B cell (primary cell): Measurements from ENCODE around the gene GSG1L. TPM values are rescaled to one million over a fixed set of nuclear protein-coding genes. Genes with fewer than 3 reads are reported as not detected.

Experiments used
- ATAC-seq: fragments of 200-7000 bp; cut with Tn5 transposase; one replicate; pipeline ENCODE4 v1.10.0; 2021; ENCODE audit warnings: low read depth, mild to moderate bottlenecking, moderate number of reproducible peaks, moderate library complexity
- CTCF ChIA-PET: fragments of 350-600 bp; sonication (Branson Sonifier 250); formaldehyde crosslinking; loops from one replicate; lab custom pipeline; 2021; ENCODE audit warnings: antibody characterized with exemption, inconsistent platforms; lab: Charles Lee
- POLR2A ChIA-PET: fragments of 350-600 bp; sonication (Branson Sonifier 250); formaldehyde crosslinking; loops from one replicate; lab custom pipeline; 2021; ENCODE audit warnings: antibody characterized with exemption; lab: Charles Lee
- DNase-seq: peaks from one replicate; pipeline ENCODE4 v3.0.0; 2013
- H2AFZ ChIP-seq: 2 replicates; pipeline ENCODE4 v1.6.1; 2012; ENCODE audit warnings: mild to moderate bottlenecking, low read depth, low read length; ENCODE audit not compliant: insufficient read depth, poor library complexity, severe bottlenecking
- H3K27ac ChIP-seq, 2 donors: 1 replicate in 1 of 2; 2 replicates in 1 of 2; pipeline ENCODE4 v1.5.1; 2012 to 2013; ENCODE audit warnings: low read length in 2 of 2, mild to moderate bottlenecking in 2 of 2, moderate library complexity in 1 of 2
- H3K27me3 ChIP-seq, 4 experiments: fragments of 200-600 bp in 1 of 4; sonication (generic) in 1 of 4; replicated peaks in 1 of 4; 1 replicate in 2 of 4; 2 replicates in 2 of 4; pipeline versions ENCODE4 v1.6.1 to v1.7.0; 2013 to 2016; ENCODE audit warnings: low read length in 3 of 4, mild to moderate bottlenecking in 2 of 4, mixed read lengths in 1 of 4, moderate library complexity in 1 of 4; ENCODE audit not compliant: insufficient read depth in 4 of 4, control insufficient read depth in 3 of 4; ENCODE audit errors: control extremely low read depth in 1 of 4
- H3K36me3 ChIP-seq, 2 experiments: replicated peaks in 1 of 2; 1 replicate in 1 of 2; 2 replicates in 1 of 2; pipeline versions ENCODE4 v1.6.1 to v1.7.1; 2013; ENCODE audit warnings: low read length in 1 of 2; ENCODE audit not compliant: insufficient read depth in 2 of 2, control insufficient read depth in 1 of 2; ENCODE audit errors: control extremely low read depth in 1 of 2, extremely low read depth in 1 of 2
- H3K4me1 ChIP-seq, 2 donors: fragments of 200-600 bp in 1 of 2; sonication (generic) in 1 of 2; 1 replicate in 1 of 2; 2 replicates in 1 of 2; pipeline versions ENCODE4 v1.5.1 to v1.6.1; 2013 to 2017; ENCODE audit warnings: low read length in 2 of 2; ENCODE audit not compliant: control insufficient read depth in 2 of 2, insufficient read depth in 2 of 2
- H3K4me2 ChIP-seq: replicated peaks from 2 replicates; pipeline ENCODE3; 2012; ENCODE audit warnings: mild to moderate bottlenecking, low read depth, low read length; ENCODE audit not compliant: poor library complexity, severe bottlenecking
- H3K4me3 ChIP-seq, 5 experiments: fragments of 200-600 bp in 1 of 5; sonication (generic) in 1 of 5; 1 replicate in 3 of 5; 2 replicates in 2 of 5; pipeline versions ENCODE4 v1.5.1 to v1.7.0; 2011 to 2016; ENCODE audit warnings: low read length in 4 of 5, mild to moderate bottlenecking in 4 of 5, low read depth in 2 of 5, control low read depth in 1 of 5, moderate library complexity in 1 of 5; ENCODE audit not compliant: insufficient read depth in 1 of 5; ENCODE audit errors: control extremely low read depth in 1 of 5, extremely low read depth in 1 of 5
- H3K79me2 ChIP-seq: fragments of 200-600 bp; sonication (generic); one replicate; pipeline ENCODE4 v1.6.0; 2016; ENCODE audit warnings: low read length; ENCODE audit not compliant: control insufficient read depth, insufficient read depth
- H3K9ac ChIP-seq: fragments of 200-600 bp; sonication (generic); 2 replicates; pipeline ENCODE4 v1.6.1; 2017; ENCODE audit warnings: mild to moderate bottlenecking, low read length, moderate library complexity
- H3K9me3 ChIP-seq, 3 donors: one replicate each; pipeline versions ENCODE4 v1.6.1 to v1.7.1; 2013; ENCODE audit warnings: low read length in 2 of 3; ENCODE audit not compliant: control insufficient read depth in 2 of 3, insufficient read depth in 1 of 3; ENCODE audit errors: control extremely low read depth in 1 of 3
- H4K20me1 ChIP-seq: 2 replicates; pipeline ENCODE4 v1.6.0; 2012; ENCODE audit warnings: mild to moderate bottlenecking, low read length; ENCODE audit not compliant: insufficient read depth, control insufficient read depth, poor library complexity, severe bottlenecking
- H3K27ac Mint-ChIP-seq: one replicate; pipeline ENCODE4 v1.8.0; 2021; ENCODE audit warnings: mixed read lengths
- H3K27me3 Mint-ChIP-seq: one replicate; pipeline ENCODE4 v1.8.0; 2021; ENCODE audit warnings: mixed read lengths
- H3K4me1 Mint-ChIP-seq: one replicate; pipeline ENCODE4 v1.8.0; 2021; ENCODE audit warnings: mixed read lengths
- H3K4me3 Mint-ChIP-seq: one replicate; pipeline ENCODE4 v1.8.0; 2021; ENCODE audit warnings: mixed read lengths
- H3K9me3 Mint-ChIP-seq: one replicate; pipeline ENCODE4 v1.8.0; 2022; ENCODE audit warnings: mixed read lengths; ENCODE audit not compliant: insufficient read depth
- EZH2 ChIP-seq: IDR thresholded peaks from 2 replicates; pipeline ENCODE4 v1.6.1; 2012; ENCODE audit warnings: borderline replicate concordance, low read depth, mild to moderate bottlenecking, moderate library complexity, low read length; ENCODE audit not compliant: insufficient read depth, poor library complexity, severe bottlenecking
- WGBS: methylation state at CpG from one replicate; pipeline ENCODE4 v1.1.5; 2013; ENCODE audit warnings: missing lambda C conversion rate; ENCODE audit not compliant: insufficient coverage; 5-methylcytosine and 5-hydroxymethylcytosine counted together
- intact Hi-C: fragments of 100-400 bp; cut with micrococcal nuclease; formaldehyde crosslinking; loops from one replicate; pipeline ENCODE4 v1.10.0; 2022
- polyA plus RNA-seq: library from polyadenylated mRNA; depleted of rRNA; stranded (reverse); fragments of >200 nt; gene quantifications from 2 replicates; pipeline ENCODE4 v1.2.3, GENCODE V29; 2012
- total RNA-seq, 2 donors: library from RNA; stranded (reverse); fragments of 120-200 nt in 1 of 2; gene quantifications; 1 replicate in 1 of 2; 2 replicates in 1 of 2; pipeline versions ENCODE4 v1.2.3 to v1.2.4, GENCODE V29; 2013 to 2022
- TF ChIP-seq, protein P1 (sequence below): fragments of 200-600 bp; IDR thresholded peaks from one replicate; pipeline ENCODE4 v1.8.0; 2022; ENCODE audit warnings: antibody characterized with exemption, mild to moderate bottlenecking

Gene GSG1L
- total and polyA plus RNA-seq, 2 donors (not counting 1 experiment from before 2014, with no cell fraction given) = 0.01 TPM; not detected in 1

DNA sequence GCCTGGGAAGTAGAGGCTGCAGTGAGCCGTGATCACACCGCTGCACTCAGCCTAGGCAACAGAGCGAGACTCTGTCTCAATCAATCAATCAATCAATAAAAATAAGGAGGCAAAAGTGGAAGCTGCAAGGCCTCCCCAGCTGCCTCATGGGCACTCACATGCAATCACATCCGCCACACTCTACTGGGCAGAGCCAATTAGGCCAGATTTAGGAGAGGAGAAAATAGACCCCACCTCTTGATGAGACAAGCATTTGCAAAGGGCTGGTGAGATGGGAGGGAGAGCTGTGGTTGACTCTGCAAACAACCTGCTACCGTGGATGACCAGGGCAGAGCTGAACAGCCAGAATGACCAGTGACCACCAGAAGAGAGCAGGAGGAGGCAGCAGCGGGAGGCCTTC, 14.7 kb upstream of the GSG1L start:
- H3K27ac ChIP-seq = no peak overlapping the region
- H3K4me1 ChIP-seq = no peaks in the 10 kb centered on the region
- 95% methylated on average over 3 of the region's 6 CpGs for WGBS
- H3K4me2 ChIP-seq = no peak overlapping the region
- Mint-ChIP-seq H3K4me1 (no peaks in the 10 kb centered on the region), H3K27ac (no peak overlapping the region), H3K27me3 (peaks cover 6% of the 10 kb centered on the region), H3K9me3 (no peaks in the 10 kb centered on the region), H3K4me3 (no peak overlapping the region)
- no peaks in the 10 kb centered on the region for H3K36me3 ChIP-seq
- no peaks in the 10 kb centered on the region for H4K20me1 ChIP-seq
- ChIA-PET CTCF (no interaction called here), POLR2A (no interaction called here)
- H3K4me3 ChIP-seq = no peak overlapping the region
- H3K9ac ChIP-seq = no peak overlapping the region
- H3K27me3 ChIP-seq = no peaks in the 10 kb centered on the region
- intact Hi-C loops = no loop called here
- no peaks in the 10 kb centered on the region for H3K79me2 ChIP-seq
- ATAC-seq (no peak), DNase-seq (no peak)
- H2AFZ ChIP-seq = no peak overlapping the region
- TF ChIP-seq, protein P1, sequence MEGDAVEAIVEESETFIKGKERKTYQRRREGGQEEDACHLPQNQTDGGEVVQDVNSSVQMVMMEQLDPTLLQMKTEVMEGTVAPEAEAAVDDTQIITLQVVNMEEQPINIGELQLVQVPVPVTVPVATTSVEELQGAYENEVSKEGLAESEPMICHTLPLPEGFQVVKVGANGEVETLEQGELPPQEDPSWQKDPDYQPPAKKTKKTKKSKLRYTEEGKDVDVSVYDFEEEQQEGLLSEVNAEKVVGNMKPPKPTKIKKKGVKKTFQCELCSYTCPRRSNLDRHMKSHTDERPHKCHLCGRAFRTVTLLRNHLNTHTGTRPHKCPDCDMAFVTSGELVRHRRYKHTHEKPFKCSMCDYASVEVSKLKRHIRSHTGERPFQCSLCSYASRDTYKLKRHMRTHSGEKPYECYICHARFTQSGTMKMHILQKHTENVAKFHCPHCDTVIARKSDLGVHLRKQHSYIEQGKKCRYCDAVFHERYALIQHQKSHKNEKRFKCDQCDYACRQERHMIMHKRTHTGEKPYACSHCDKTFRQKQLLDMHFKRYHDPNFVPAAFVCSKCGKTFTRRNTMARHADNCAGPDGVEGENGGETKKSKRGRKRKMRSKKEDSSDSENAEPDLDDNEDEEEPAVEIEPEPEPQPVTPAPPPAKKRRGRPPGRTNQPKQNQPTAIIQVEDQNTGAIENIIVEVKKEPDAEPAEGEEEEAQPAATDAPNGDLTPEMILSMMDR = no peak
- no peak for TF ChIP-seq EZH2
- H3K9me3 ChIP-seq = peaks cover 0 to 3% (median 0%) of the 10 kb centered on the region in 3 donors

DNA sequence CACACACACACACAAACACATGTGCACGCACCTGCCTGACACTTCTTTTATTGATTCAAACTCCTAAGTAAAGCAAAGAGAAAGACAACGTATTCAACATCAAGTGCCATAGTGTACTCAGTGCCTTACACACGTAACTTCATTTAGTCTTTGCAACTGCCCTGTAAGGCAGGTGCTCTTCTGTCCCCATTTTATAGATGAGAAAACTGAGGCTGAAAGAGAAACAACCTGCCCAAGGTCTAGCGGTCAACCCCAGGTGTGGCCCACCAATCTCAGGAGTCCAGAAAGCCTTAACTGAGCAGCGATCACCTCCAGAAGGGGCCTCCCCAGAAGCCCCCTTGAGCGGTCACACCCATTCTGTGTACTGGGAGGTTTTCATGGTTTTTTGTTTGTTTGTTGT, 10.3 kb upstream of the GSG1L start:
- 93% methylated on average over 5 of the region's 6 CpGs for WGBS
- Mint-ChIP-seq H3K27ac (no peak overlapping the region), H3K4me1 (no peaks in the 10 kb centered on the region), H3K27me3 (peaks cover 14% of the 10 kb centered on the region), H3K4me3 (no peak overlapping the region), H3K9me3 (peaks cover 2% of the 10 kb centered on the region)
- H4K20me1 ChIP-seq = no peaks in the 10 kb centered on the region
- H3K79me2 ChIP-seq = no peaks in the 10 kb centered on the region
- ChIA-PET CTCF (no interaction called here), POLR2A (no interaction called here)
- intact Hi-C loops = no loop called here
- no peaks in the 10 kb centered on the region for H3K36me3 ChIP-seq
- ATAC-seq = no peak
- no peak overlapping the region for H2AFZ ChIP-seq
- H3K4me1 ChIP-seq = no peaks in the 10 kb centered on the region
- no peak overlapping the region for H3K4me2 ChIP-seq
- H3K27ac ChIP-seq = no peak overlapping the region
- no peak overlapping the region for H3K9ac ChIP-seq
- peaks cover 0 to 7% (median 0%) of the 10 kb centered on the region in 3 donors for H3K9me3 ChIP-seq
- TF ChIP-seq, protein P1 = no peak
- no peak for TF ChIP-seq EZH2
- H3K4me3 ChIP-seq = no peak overlapping the region
- H3K27me3 ChIP-seq = no peaks in the 10 kb centered on the region
- DNase-seq = no peak
